ENCODE measurements around the gene MYO18B.

DNA sequence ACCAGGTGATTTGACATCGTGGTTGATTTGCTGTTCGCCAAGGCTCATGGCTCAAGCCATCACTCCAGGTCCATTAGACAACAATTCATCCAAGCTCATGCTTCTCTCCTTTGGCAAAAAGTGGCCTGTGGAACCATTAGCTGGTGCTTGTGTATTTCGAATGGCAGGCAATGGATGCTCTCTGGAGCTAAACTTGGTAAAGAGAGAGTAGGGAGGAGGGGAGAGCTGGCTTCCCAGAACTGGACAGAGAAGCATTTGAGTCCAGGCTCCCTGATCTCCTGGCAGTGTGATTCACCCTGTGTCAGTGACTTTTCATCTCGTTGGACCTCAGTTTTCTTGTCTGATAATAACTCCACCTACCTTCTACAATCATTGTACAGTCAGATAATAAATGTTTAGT is 64.6 kb downstream of the MYO18B start:
- no peak for TF ChIP-seq POLR2A (IDR thresholded peaks at IDR 0.05)
- TF ChIP-seq, protein P1, sequence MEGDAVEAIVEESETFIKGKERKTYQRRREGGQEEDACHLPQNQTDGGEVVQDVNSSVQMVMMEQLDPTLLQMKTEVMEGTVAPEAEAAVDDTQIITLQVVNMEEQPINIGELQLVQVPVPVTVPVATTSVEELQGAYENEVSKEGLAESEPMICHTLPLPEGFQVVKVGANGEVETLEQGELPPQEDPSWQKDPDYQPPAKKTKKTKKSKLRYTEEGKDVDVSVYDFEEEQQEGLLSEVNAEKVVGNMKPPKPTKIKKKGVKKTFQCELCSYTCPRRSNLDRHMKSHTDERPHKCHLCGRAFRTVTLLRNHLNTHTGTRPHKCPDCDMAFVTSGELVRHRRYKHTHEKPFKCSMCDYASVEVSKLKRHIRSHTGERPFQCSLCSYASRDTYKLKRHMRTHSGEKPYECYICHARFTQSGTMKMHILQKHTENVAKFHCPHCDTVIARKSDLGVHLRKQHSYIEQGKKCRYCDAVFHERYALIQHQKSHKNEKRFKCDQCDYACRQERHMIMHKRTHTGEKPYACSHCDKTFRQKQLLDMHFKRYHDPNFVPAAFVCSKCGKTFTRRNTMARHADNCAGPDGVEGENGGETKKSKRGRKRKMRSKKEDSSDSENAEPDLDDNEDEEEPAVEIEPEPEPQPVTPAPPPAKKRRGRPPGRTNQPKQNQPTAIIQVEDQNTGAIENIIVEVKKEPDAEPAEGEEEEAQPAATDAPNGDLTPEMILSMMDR (IDR thresholded peaks at IDR 0.05), result no peak

Measured in right lobe of liver (tissue), 4 donors.